Measurements from ENCODE around the gene DNAH11. TPM values are rescaled to one million over a fixed set of nuclear protein-coding genes. Genes with fewer than 3 reads are reported as not detected.

The DNAH11 gene
- total and polyA plus RNA-seq, 9 of the 15 experiments (the other 6 are each of a cell fraction or from before 2014, with no cell fraction given), result under 0.01 TPM; not detected in 7

DNA sequence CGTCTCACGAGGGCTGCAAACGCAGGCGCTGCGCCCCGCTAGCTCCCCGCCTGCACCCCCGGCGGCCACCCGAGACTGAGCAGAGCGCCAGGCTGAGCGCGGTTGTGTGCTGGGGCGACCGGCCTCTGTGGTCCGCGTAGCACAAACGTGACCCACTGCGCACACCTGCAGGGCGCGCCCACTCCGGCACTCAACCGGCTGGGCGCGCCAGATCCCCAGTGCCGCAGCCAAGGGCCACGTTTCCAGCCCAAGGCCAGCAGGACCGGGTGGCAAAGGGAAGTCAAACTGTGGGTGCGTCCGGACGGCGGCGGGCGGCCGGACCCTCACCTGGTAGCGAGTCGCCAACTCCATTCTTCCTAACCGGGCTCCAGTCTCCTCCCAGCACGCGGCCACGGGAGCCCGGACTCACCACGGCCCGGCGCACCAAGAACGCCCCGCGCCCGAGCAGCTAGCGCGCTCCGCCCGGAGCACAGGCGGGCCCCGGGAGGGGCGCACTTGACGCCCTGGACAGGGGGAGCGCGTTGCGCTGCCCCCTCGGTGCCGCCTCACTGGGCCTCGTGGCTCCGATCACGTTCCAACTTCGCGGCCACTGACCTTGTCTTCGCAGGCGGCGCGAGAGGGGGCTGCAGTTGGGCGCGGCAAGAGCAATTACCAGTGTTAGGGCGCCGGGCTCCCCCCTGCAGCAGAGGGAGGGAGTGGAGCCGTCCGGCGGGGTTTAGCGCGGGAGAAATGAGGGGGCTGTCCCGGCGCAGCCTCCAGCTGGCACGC is 402.8 kb downstream of the DNAH11 start, which contains the start of gene CDCA7L (continued):
- TF ChIP-seq, protein P1, sequence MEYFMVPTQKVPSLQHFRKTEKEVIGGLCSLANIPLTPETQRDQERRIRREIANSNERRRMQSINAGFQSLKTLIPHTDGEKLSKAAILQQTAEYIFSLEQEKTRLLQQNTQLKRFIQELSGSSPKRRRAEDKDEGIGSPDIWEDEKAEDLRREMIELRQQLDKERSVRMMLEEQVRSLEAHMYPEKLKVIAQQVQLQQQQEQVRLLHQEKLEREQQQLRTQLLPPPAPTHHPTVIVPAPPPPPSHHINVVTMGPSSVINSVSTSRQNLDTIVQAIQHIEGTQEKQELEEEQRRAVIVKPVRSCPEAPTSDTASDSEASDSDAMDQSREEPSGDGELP (CRISPR knock-in tag; IDR thresholded peaks at IDR 0.05; ENCODE audit: borderline replicate concordance), result peak; percentile 32; the same call in 1 of the 2 replicates
- TF ChIP-seq PHTF2 (CRISPR knock-in tag; IDR thresholded peaks at IDR 0.05) (no peak), TOE1 (IDR thresholded peaks at IDR 0.05; ENCODE audit: borderline replicate concordance) (peak; percentile 92), TOE1 (CRISPR knock-in tag; IDR thresholded peaks at IDR 0.05; ENCODE audit: borderline replicate concordance, low read depth) (no peak), MBD2 (IDR thresholded peaks at IDR 0.05; ENCODE audit: borderline replicate concordance, low read depth) (peak; percentile 57), ZNF644 (tag; IDR thresholded peaks at IDR 0.05; ENCODE audit: low read depth) (no peak), ZNF263 (CRISPR knock-in tag; IDR thresholded peaks at IDR 0.05; ENCODE audit: borderline replicate concordance) (no peak), MYNN (IDR thresholded peaks at IDR 0.05) (no peak), MYNN (CRISPR knock-in tag; IDR thresholded peaks at IDR 0.05) (no peak), PHF8 (IDR thresholded peaks at IDR 0.05; ENCODE audit: borderline replicate concordance, low read length) (peak; percentile 35; the same call in 1 of the 2 replicates), HIVEP1 (CRISPR knock-in tag; IDR thresholded peaks at IDR 0.05) (no peak), SMARCB1 (IDR thresholded peaks at IDR 0.05; ENCODE audit: insufficient read length, low read depth) (no peak), POLR2G (IDR thresholded peaks at IDR 0.05; ENCODE audit: low read depth, low read length) (peak; percentile 66)
- TF ChIP-seq, protein P2, sequence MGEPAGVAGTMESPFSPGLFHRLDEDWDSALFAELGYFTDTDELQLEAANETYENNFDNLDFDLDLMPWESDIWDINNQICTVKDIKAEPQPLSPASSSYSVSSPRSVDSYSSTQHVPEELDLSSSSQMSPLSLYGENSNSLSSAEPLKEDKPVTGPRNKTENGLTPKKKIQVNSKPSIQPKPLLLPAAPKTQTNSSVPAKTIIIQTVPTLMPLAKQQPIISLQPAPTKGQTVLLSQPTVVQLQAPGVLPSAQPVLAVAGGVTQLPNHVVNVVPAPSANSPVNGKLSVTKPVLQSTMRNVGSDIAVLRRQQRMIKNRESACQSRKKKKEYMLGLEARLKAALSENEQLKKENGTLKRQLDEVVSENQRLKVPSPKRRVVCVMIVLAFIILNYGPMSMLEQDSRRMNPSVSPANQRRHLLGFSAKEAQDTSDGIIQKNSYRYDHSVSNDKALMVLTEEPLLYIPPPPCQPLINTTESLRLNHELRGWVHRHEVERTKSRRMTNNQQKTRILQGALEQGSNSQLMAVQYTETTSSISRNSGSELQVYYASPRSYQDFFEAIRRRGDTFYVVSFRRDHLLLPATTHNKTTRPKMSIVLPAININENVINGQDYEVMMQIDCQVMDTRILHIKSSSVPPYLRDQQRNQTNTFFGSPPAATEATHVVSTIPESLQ (CRISPR knock-in tag; IDR thresholded peaks at IDR 0.05), result 0 out of 2 replicates have a peak, but pooled peaks have one; percentile 48
- TF ChIP-seq, protein P3, sequence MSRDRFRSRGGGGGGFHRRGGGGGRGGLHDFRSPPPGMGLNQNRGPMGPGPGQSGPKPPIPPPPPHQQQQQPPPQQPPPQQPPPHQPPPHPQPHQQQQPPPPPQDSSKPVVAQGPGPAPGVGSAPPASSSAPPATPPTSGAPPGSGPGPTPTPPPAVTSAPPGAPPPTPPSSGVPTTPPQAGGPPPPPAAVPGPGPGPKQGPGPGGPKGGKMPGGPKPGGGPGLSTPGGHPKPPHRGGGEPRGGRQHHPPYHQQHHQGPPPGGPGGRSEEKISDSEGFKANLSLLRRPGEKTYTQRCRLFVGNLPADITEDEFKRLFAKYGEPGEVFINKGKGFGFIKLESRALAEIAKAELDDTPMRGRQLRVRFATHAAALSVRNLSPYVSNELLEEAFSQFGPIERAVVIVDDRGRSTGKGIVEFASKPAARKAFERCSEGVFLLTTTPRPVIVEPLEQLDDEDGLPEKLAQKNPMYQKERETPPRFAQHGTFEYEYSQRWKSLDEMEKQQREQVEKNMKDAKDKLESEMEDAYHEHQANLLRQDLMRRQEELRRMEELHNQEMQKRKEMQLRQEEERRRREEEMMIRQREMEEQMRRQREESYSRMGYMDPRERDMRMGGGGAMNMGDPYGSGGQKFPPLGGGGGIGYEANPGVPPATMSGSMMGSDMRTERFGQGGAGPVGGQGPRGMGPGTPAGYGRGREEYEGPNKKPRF (IDR thresholded peaks at IDR 0.05; ENCODE audit: low read depth, low read length), result no peak
- TF ChIP-seq, protein P4, sequence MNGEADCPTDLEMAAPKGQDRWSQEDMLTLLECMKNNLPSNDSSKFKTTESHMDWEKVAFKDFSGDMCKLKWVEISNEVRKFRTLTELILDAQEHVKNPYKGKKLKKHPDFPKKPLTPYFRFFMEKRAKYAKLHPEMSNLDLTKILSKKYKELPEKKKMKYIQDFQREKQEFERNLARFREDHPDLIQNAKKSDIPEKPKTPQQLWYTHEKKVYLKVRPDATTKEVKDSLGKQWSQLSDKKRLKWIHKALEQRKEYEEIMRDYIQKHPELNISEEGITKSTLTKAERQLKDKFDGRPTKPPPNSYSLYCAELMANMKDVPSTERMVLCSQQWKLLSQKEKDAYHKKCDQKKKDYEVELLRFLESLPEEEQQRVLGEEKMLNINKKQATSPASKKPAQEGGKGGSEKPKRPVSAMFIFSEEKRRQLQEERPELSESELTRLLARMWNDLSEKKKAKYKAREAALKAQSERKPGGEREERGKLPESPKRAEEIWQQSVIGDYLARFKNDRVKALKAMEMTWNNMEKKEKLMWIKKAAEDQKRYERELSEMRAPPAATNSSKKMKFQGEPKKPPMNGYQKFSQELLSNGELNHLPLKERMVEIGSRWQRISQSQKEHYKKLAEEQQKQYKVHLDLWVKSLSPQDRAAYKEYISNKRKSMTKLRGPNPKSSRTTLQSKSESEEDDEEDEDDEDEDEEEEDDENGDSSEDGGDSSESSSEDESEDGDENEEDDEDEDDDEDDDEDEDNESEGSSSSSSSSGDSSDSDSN (IDR thresholded peaks at IDR 0.05; ENCODE audit: borderline replicate concordance in 1 of 2, low read depth in 2 of 2, low read length in 2 of 2), result no peak
- TF ChIP-seq, protein P5, sequence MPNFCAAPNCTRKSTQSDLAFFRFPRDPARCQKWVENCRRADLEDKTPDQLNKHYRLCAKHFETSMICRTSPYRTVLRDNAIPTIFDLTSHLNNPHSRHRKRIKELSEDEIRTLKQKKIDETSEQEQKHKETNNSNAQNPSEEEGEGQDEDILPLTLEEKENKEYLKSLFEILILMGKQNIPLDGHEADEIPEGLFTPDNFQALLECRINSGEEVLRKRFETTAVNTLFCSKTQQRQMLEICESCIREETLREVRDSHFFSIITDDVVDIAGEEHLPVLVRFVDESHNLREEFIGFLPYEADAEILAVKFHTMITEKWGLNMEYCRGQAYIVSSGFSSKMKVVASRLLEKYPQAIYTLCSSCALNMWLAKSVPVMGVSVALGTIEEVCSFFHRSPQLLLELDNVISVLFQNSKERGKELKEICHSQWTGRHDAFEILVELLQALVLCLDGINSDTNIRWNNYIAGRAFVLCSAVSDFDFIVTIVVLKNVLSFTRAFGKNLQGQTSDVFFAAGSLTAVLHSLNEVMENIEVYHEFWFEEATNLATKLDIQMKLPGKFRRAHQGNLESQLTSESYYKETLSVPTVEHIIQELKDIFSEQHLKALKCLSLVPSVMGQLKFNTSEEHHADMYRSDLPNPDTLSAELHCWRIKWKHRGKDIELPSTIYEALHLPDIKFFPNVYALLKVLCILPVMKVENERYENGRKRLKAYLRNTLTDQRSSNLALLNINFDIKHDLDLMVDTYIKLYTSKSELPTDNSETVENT (CRISPR knock-in tag; IDR thresholded peaks at IDR 0.05), result no peak

Data from K562 (cell line).